GM18520 (cell line): ENCODE data around the gene SRSF10.

Experiments used
- ATAC-seq: cut with Tn5 transposase; IDR thresholded peaks from one replicate; pipeline ENCODE4 v1.9.1; 2021; ENCODE audit not compliant: unreplicated experiment

SRSF10 gene

DNA sequence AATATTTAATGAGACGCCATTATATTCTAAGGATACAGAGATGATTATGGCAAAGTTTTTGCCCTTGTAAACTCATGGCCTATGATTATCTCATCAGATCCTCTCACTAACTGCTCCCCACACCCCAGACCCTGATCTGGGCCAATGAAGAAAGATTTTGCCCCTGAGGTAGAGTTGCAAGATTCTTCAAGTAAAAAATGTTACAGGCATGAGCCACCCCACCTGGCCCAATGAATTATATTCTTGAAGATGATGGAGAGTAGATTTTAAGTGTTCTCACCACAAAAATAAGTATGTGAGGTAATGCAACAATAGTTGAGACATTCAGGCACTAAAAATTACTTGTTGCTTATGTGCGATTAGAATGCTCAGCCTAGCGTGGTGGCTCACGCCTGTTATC, 65.2 kb downstream of the SRSF10 start:
- ATAC-seq, result no peak
